ENCODE measurements around the gene ACOT11.

The ACOT11 gene

GRCh38 chr1:54645806-54646676, 98.0 kb downstream of the ACOT11 start:
- DNase-seq (ENCODE audit: low read depth): no peak

DNA sequence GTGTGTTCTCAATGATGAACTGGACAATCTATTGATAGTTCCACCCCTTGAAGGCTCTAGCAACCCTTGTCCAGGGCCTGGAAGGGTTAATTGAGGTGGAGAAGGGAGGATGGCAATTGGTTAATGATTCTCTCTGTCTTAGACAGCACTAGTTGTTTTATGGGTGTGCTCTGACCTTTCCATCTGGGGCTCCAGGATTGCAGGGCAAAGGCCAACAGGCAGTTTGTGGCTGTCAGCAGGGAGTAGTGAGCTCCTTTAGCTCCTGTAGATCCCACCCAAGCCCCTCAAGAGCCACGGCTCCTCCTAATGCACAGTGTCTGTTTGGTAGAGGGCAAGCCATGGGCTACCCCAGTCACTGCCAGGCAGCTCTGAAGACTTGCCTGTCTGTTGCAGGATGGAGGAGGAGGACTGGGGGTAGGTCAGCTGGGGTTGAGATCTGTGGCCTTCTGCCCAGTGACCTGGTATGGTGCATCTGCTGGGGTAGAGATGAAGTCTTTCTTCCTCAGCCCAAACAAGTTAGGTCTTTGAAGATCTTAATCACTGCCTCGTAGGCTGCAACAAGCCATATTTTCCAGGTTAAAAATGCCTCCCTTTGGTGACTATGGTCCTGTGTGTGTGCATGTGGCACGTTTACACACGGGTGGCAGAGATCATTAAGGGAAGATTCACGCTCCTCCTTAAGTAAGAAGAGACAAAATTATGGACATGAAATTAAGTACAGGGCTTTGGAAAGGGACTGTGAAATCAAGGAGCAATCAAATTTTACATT, 101.3 kb downstream of the ACOT11 start:
- no peak for DNase-seq (ENCODE audit: low read depth)

- DNase-seq (ENCODE audit: low read depth): no peak
These were observed 101.9 kb downstream of the ACOT11 start for GRCh38 chr1:54649921-54650320.

DNA sequence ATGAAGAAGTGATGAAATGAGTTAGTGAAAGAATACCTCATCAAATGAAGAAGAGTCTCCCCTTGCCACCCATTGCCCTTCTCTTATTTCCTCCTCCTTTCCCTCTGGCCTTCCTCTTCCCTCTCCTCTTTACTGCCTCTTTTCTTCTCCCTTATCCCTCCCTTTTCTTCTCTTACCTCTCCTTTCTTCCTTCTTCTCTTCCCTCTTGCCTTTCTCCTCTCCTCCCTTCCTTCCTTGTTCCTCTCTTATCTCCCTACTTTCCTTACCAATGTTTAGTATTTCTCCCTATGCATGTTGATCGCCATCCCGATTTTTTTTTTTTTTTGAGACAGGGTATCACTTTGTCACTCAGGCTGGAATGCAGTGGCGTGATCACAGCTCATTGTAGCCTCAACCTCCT, 102.4 kb downstream of the ACOT11 start:
- no peak for DNase-seq (ENCODE audit: low read depth)

DNA sequence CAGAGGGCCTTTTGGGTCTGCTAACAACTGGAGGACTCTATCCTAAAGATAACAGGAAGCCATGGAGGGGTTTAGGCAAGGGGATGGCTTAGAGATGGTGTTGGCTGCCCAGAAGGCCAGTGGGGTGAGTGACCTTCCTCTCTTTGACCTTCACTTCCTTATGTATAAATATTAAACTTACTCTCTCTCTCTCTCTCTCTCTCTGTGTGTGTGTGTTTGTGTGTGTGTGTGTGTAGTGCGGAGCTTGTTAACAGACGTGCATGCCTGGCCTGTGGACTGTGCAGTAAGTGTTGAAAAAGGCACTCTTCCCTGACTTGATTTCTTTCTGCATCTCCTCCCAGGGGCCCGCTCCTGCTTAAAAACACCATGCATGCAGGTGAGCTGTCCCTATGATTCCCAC, 103.6 kb downstream of the ACOT11 start:
- no peak for DNase-seq (ENCODE audit: low read depth)

GRCh38 chr1:54652168-54652567, 104.1 kb downstream of the ACOT11 start:
- DNase-seq (ENCODE audit: low read depth): no peak

GRCh38 chr1:54653036-54653435, 105.0 kb downstream of the ACOT11 start:
- no peak for DNase-seq (ENCODE audit: low read depth)

DNA sequence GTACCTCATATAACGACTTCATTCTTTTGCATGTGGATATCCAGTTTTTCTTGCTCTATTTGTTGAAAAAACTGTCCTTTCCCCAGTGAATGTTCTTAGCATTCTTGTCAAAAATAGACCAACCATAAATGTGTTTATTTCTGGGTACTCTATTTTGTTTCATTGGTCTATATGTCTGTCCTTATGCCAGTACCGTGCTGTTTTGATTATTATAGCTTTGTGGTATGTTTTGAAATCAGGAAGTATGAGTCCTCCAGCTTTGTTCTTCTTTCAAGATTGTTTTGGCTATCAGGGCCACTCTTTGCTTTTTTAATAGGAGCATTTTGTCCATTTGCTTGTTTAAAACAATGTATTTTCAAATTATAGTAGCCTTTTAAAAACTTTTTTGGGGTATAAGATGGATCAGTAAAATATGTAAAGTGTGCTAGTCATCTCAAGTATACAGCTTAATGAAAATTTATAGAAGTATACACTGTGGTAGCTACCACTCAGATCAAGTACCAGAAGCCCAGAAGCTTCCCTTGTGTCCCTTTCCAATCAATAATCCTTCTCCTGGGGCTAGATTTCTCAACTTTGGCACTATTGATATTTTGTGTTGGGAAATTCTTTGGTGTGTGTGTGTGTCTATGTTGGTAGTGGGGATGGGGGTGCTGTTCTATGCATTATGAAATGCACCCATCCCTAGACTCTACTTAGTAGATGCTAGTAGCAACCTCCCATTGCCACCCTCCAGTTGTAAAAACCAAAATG, 110.3 kb downstream of the ACOT11 start:
- DNase-seq (ENCODE audit: low read depth): no peak

Measured in GM04503 (cell line).